HG03571 (cell line): ENCODE data around the gene AFG3L2.

Source experiments
- ATAC-seq: cut with Tn5 transposase; IDR thresholded peaks from one replicate; pipeline ENCODE4 v1.9.1; 2021; ENCODE audit not compliant: unreplicated experiment

The AFG3L2 gene

DNA sequence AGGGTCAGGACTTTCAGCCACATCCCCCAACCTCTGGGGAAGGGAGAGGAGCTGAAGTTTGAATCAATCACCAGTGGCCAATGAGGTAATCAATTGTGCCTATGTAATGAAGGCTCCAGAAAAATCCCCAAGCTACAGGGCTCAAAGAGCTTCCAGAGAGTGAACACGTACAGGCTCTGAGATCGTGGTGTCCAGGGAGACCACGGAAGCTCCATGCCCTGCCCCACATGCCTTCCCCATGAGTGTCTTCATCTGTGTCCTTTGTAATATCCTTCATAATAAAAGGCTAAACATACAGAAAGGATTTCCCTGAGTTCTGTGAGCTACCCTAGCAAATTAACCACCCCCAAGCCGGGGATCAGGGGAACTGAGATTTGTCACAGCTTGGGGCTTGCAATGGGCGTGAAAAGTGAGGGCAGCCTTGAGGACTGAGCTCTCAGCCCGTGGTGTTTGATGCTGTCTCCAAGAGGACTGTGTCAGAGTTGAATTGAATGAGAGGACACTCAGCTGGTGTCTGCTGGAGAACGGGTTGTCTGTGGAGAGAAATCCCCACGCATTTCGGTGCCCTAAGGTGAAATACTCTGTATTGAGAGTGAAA is 94.5 kb downstream of the AFG3L2 start:
- ATAC-seq = no peak

DNA sequence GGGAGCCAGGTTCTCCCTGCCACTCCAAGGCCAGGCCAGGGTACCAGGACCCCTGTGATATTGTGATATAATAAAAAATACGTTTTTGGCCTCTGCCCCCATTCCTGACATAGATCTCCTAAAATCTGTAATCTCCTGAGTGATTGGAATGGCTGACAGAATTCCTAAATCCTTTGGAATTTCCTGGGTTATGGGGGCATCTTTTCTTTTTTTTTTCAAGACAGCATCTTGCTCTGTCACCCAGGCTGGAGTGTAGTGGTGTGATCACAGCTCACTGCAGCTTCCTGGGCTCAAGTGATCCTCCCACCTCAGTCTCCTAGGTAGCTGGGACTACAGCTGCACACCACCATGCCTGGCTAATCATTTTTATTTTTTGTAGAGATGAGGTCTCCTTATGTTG is 95.2 kb downstream of the AFG3L2 start:
- no peak for ATAC-seq

DNA sequence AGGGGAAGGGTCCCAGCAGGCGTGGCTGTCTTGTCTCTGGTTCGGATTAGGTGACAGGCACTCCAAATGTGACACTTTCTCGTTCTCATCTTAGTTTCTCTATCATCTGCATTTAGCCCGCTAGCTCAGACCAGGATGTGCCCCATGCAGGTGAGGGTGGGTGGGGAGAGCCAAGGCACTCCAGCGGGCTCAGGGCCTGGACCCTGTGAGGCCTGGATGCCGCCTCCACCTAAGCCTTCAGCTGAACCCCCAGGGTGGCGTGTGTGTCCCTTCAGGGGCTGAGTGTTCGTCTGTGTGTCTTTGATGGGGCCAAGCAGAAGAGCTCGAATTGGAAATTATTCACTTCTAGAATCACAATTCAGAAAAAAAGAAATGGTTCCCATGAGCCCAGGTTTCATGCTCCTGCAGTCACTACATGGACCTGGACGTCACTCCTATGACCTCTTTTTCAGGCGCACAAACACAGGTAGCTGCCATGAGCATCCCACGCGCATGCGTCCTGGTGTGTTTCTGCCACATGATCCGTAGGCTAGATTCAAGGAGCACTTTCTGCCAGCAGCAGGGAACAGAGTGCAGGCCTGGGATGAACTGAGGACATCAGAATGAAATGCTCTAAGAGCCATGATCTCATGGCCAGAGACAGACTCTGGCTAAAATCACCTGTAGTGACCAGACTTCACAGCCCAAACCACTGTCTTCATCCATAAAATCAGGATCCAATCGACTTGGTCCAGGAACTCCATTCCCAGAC is 97.1 kb downstream of the AFG3L2 start:
- ATAC-seq = no peak
